Measurements from ENCODE around the gene FNIP2.
A peak's percentile ranks its signal among the peaks of the same experiment; 100 is the strongest.
"Not testable (repeated sequence)": the region's sequence is repeated elsewhere in the genome, so short reads cannot be mapped to it uniquely, and the experiment has no call there.

FNIP2 gene

GRCh38 chr4:158927774-158928173 lies 158.9 kb downstream of the FNIP2 start:
- DNase-seq = not testable (repeated sequence)

- no peak for DNase-seq
These were observed 161.3 kb downstream of the FNIP2 start for GRCh38 chr4:158929939-158930638.

GRCh38 chr4:158930639-158930972 lies 161.8 kb downstream of the FNIP2 start:
- no peak for DNase-seq

- no peak for DNase-seq
These were observed 164.4 kb downstream of the FNIP2 start for GRCh38 chr4:158933236-158933635.

GRCh38 chr4:158934996-158935669 lies 166.3 kb downstream of the FNIP2 start:
- DNase-seq = no peak

GRCh38 chr4:158936238-158936637 lies 167.4 kb downstream of the FNIP2 start:
- DNase-seq = no peak

- no peak for DNase-seq
These were observed 169.6 kb downstream of the FNIP2 start for GRCh38 chr4:158938220-158939044.

GRCh38 chr4:158940271-158940670 lies 171.4 kb downstream of the FNIP2 start:
- no peak for DNase-seq

- no peak for DNase-seq
These were observed 172.5 kb downstream of the FNIP2 start for GRCh38 chr4:158941321-158941720.

- no peak for DNase-seq
These were observed 173.1 kb downstream of the FNIP2 start for GRCh38 chr4:158941895-158942294.

- DNase-seq = no peak
These were observed 176.8 kb downstream of the FNIP2 start for GRCh38 chr4:158945529-158946108.

- DNase-seq = no peak
These were observed 178.0 kb downstream of the FNIP2 start for GRCh38 chr4:158946825-158947224.

- DNase-seq = no peak
These were observed 179.2 kb downstream of the FNIP2 start for GRCh38 chr4:158948071-158948470.

GRCh38 chr4:158949099-158949498 lies 180.3 kb downstream of the FNIP2 start:
- DNase-seq = peak; percentile 38

GRCh38 chr4:158952221-158952774 lies 183.5 kb downstream of the FNIP2 start:
- DNase-seq = not testable (repeated sequence)

- DNase-seq = not testable (repeated sequence)
These were observed 187.5 kb downstream of the FNIP2 start for GRCh38 chr4:158956345-158956744.

GRCh38 chr4:158956918-158957317 lies 188.1 kb downstream of the FNIP2 start:
- DNase-seq = not testable (repeated sequence)
